Peyer's patch (tissue), 4 donors: Measurements from ENCODE around the gene SKIC8.

Source experiments
- POLR2A ChIP-seq, 2 donors: fragments of 450-650 bp; IDR thresholded peaks; one replicate each; pipeline ENCODE4 v1.5.1; 2017; ENCODE audit warnings: antibody characterized with exemption in 2 of 2, mild to moderate bottlenecking in 2 of 2, moderate library complexity in 2 of 2
- TF ChIP-seq, protein P1 (sequence below), 6 experiments: fragments of 450-650 bp in 4 of 6; fragments of 200-600 bp in 2 of 6; sonication (generic) in 1 of 6; IDR thresholded peaks; one replicate each; pipeline ENCODE4 v1.5.1; 2017 to 2019; ENCODE audit warnings: antibody characterized with exemption in 6 of 6, mild to moderate bottlenecking in 3 of 6, moderate library complexity in 1 of 6

DNA sequence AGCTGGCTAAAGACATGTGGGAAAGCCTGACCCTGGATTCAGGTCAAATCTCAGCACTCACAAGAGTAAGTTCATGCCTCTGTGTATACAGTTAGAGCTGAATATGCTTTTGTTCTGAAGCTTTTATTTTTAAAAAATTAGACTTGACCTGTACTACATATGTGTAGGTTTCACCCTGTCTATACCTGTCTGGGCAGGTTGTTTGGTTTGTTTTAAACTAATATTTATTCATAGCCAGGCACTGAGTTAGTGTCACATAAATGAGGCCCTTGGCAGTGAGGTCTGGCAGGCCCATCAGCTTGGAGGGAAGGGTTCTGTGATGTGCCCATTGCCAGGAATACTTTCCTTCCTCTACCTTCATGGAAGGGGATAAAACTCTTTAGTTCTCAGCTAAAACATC, 33.2 kb downstream of the SKIC8 start:
- TF ChIP-seq, protein P1, sequence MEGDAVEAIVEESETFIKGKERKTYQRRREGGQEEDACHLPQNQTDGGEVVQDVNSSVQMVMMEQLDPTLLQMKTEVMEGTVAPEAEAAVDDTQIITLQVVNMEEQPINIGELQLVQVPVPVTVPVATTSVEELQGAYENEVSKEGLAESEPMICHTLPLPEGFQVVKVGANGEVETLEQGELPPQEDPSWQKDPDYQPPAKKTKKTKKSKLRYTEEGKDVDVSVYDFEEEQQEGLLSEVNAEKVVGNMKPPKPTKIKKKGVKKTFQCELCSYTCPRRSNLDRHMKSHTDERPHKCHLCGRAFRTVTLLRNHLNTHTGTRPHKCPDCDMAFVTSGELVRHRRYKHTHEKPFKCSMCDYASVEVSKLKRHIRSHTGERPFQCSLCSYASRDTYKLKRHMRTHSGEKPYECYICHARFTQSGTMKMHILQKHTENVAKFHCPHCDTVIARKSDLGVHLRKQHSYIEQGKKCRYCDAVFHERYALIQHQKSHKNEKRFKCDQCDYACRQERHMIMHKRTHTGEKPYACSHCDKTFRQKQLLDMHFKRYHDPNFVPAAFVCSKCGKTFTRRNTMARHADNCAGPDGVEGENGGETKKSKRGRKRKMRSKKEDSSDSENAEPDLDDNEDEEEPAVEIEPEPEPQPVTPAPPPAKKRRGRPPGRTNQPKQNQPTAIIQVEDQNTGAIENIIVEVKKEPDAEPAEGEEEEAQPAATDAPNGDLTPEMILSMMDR (IDR thresholded peaks at IDR 0.05), result no peak
- no peak for TF ChIP-seq POLR2A (IDR thresholded peaks at IDR 0.05)
